GM12891 (cell line): ENCODE measurements around the gene ATXN1.

Experiments used
- DNase-seq: peaks from one replicate; pipeline ENCODE4 v3.0.0; 2011; ENCODE audit warnings: low spot score; ENCODE audit not compliant: insufficient read length
- FAIRE-seq: peaks from 2 replicates; lab custom pipeline; 2011; peaks lifted over from hg19 to GRCh38; lab: Jason Lieb, UNC
- PAX5 ChIP-seq: IDR thresholded peaks from 2 replicates; pipeline ENCODE4 v1.6.1; 2011; ENCODE audit warnings: low read length, moderate library complexity, mild to moderate bottlenecking; ENCODE audit not compliant: insufficient read depth, severe bottlenecking
- POLR2A ChIP-seq: IDR thresholded peaks from 2 replicates; pipeline ENCODE4 v1.6.1; 2011; ENCODE audit warnings: low read depth, low read length, control low read depth
- POLR2AphosphoS5 ChIP-seq: IDR thresholded peaks from 2 replicates; pipeline ENCODE4 v1.6.1; 2011; ENCODE audit warnings: low read depth, low read length, control low read depth
- POU2F2 ChIP-seq: IDR thresholded peaks from 2 replicates; pipeline ENCODE4 v1.6.1; 2011; ENCODE audit warnings: low read depth, mild to moderate bottlenecking, control low read depth, low read length, moderate library complexity
- SPI1 ChIP-seq: IDR thresholded peaks from 2 replicates; pipeline ENCODE4 v1.6.1; 2011; ENCODE audit warnings: low read depth, low read length, control low read depth
- TAF1 ChIP-seq: IDR thresholded peaks from 2 replicates; pipeline ENCODE4 v1.6.1; 2011; ENCODE audit warnings: low read depth, low read length, control low read depth

The ATXN1 gene

GRCh38 chr6:16764188-16764950 lies 3.1 kb upstream of the ATXN1 start:
- DNase-seq = no peak
- TF ChIP-seq POLR2A (no peak), PAX5 (no peak), SPI1 (no peak), POLR2AphosphoS5 (no peak), POU2F2 (no peak), TAF1 (no peak)
- FAIRE-seq = no peak

DNA sequence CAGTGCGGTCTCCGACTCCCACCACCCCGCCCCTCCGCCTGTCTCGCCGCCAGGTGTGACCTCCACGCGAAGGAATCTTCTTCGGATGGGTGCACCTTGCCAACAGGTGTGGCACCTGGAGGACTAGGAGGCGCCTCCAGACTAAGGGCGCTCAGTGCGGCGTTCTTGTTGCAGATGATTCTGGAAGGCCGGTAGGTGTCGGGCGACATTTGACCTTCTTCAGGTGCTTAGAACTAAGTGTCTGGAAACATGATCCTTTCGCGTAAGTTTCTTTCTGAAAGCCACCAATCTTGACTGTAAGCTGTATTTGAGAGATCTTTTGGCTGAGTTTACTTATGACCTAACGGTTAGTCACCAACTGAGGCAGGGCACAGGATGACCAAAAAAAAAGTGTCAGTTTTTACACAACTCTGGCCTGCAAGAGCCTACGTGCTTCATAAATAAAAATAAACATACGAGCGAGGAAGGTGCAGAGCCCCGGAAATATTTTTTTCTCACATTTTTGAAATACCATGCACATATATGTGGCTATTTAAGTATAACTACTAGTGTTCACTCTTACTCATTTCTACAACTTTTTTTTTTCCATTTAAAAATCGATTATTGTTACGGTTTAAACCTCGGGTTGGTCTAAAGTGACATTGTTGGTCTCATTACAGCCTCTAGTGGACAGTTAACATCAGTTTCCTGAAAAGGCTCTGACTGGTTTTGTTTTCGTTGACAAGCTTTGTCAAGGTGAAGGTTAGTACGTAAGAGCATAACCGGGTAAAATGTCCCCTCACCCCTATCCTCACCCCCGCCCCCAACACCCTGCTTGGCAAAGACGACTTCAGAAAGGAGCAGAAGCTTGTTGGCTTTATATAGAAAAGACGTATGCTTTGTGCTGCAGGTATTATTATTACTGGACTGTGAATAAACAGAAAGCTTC lies 1.6 kb upstream of the ATXN1 start:
- peak; percentile 82 for FAIRE-seq
- peak; percentile 26 for DNase-seq
- no peak for TF ChIP-seq TAF1
- TF ChIP-seq POLR2AphosphoS5 = no peak
- no peak for TF ChIP-seq PAX5
- TF ChIP-seq POU2F2 = no peak
- no peak for TF ChIP-seq POLR2A
- no peak for TF ChIP-seq SPI1

GRCh38 chr6:16762268-16762549 lies 949 bp upstream of the ATXN1 start:
- FAIRE-seq = peak; percentile 35
- DNase-seq = peak; percentile 12
- TF ChIP-seq SPI1 = no peak
- no peak for TF ChIP-seq POLR2AphosphoS5
- TF ChIP-seq TAF1 = no peak; the same call in 1 of the 2 replicates
- TF ChIP-seq POLR2A = no peak
- no peak for TF ChIP-seq POU2F2
- no peak for TF ChIP-seq PAX5

DNA sequence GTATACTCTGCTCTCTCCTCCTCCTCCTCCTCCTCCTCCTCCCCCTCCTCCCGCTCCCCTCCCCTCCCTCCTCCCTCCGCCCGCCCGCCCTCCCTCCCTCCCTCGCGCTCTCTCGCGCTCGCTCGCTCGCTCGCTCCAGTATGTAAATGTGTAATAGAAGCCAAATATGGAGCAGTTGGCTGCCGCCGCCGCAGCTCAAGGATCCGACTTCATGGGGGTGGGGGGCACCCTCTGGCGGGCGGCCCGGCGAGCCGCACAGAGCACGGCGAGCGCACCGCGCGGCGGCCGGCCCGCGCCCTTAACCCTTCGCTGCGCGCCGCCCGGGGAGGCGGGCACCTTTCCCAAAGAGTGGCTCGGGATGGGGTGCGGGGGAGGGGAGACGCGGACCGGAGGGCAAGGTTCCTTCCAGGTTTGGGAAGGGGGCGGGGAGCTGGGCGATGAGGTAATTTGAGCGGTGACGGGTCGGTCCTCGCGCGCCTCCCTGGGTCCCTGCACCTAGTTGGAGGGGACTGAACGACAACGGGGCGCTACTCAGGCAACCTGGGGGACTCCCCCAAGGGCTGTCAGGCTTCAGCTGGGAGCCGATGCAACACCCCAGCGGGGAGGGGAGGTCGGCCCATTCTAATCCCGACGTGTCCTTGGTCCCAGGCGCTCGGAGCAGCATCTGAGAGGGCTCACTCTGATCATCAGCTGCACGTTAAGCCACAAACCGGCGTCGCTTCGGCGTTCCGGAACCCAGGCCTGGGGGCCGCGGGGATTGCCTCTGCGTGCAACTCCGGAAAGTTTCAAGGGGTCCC lies 409 bp upstream of the ATXN1 start:
- peak; percentile 71 for FAIRE-seq

GRCh38 chr6:16759646-16760515 lies 1.4 kb downstream of the ATXN1 start:
- DNase-seq = peak; percentile 46
- peak; percentile 69 for FAIRE-seq

More for the DNA sequence above, 409 bp upstream of the ATXN1 start:
- DNase-seq = peak; percentile 48
- TF ChIP-seq SPI1 (no peak), PAX5 (no peak), POU2F2 (peak; percentile 43; the same call in 1 of the 2 replicates), POLR2A (no peak), POLR2AphosphoS5 (peak; percentile 61), TAF1 (no peak)

GRCh38 chr6:16759181-16759645 lies 2.0 kb downstream of the ATXN1 start:
- FAIRE-seq = no peak

More at GRCh38 chr6:16759646-16760515, 1.4 kb downstream of the ATXN1 start:
- TF ChIP-seq PAX5 = no peak
- peak; percentile 58; the same call in 1 of the 2 replicates for TF ChIP-seq POLR2AphosphoS5
- 0 out of 2 replicates have a peak, but pooled peaks have one; percentile 31 for TF ChIP-seq TAF1
- peak; percentile 54; the same call in 1 of the 2 replicates for TF ChIP-seq POLR2A
- no peak for TF ChIP-seq SPI1
- no peak for TF ChIP-seq POU2F2

GRCh38 chr6:16758163-16758975 lies 2.9 kb downstream of the ATXN1 start:
- FAIRE-seq (peak; percentile 48), DNase-seq (no peak)
- no peak for TF ChIP-seq TAF1
- no peak for TF ChIP-seq POU2F2
- no peak for TF ChIP-seq SPI1
- no peak for TF ChIP-seq PAX5
- no peak for TF ChIP-seq POLR2A
- no peak for TF ChIP-seq POLR2AphosphoS5

More at GRCh38 chr6:16759181-16759645, 2.0 kb downstream of the ATXN1 start:
- no peak for DNase-seq
- no peak for TF ChIP-seq TAF1
- no peak for TF ChIP-seq PAX5
- TF ChIP-seq SPI1 = no peak
- no peak for TF ChIP-seq POU2F2
